ENCODE measurements around the gene SOX18. TPM values are rescaled to one million over a fixed set of nuclear protein-coding genes. Genes with fewer than 3 reads are reported as not detected.

SOX18 gene
- total and polyA plus RNA-seq, 2 of the 13 experiments (the other 11 are each of a cell fraction or from before 2014, with no cell fraction given), result 1.6 to 1.9 TPM

GRCh38 chr20:64055893-64056638 lies 6.6 kb upstream of the SOX18 start (continued):
- TF ChIP-seq ZFYVE20 (CRISPR knock-in tag; IDR thresholded peaks at IDR 0.05; ENCODE audit: borderline replicate concordance, low read depth) (no peak), EHMT2 (IDR thresholded peaks at IDR 0.05; ENCODE audit: borderline replicate concordance, low read depth, low read length) (no peak), ZNF547 (CRISPR knock-in tag; IDR thresholded peaks at IDR 0.05) (peak; percentile 46; the same call in 1 of the 2 replicates), MLXIP (CRISPR knock-in tag; IDR thresholded peaks at IDR 0.05; ENCODE audit: borderline replicate concordance) (peak; percentile 80), ZNF280D (CRISPR knock-in tag; IDR thresholded peaks at IDR 0.05) (0 out of 2 replicates have a peak, but pooled peaks have one; percentile 5), THAP7 (CRISPR knock-in tag; IDR thresholded peaks at IDR 0.05) (no peak), ZNF468 (CRISPR knock-in tag; IDR thresholded peaks at IDR 0.05) (peak; percentile 94; the same call in 1 of the 2 replicates), PAX8 (CRISPR knock-in tag; IDR thresholded peaks at IDR 0.05; ENCODE audit: borderline replicate concordance) (no peak), ZNF879 (CRISPR knock-in tag; IDR thresholded peaks at IDR 0.05) (no peak; the same call in none of the 2 replicates), SALL2 (CRISPR knock-in tag; IDR thresholded peaks at IDR 0.05) (peak; percentile 21; the same call in 1 of the 2 replicates), CSRNP2 (CRISPR knock-in tag; conservative IDR thresholded peaks at IDR 0.05; ENCODE audit: low read depth) (no peak), RAD21 (CRISPR knock-in tag; IDR thresholded peaks at IDR 0.05) (no peak; the same call in 1 of the 2 replicates), ZZZ3 (CRISPR knock-in tag; IDR thresholded peaks at IDR 0.05; ENCODE audit: borderline replicate concordance) (no peak), ZNF512 (CRISPR knock-in tag; IDR thresholded peaks at IDR 0.05) (no peak), SRF (IDR thresholded peaks at IDR 0.05; ENCODE audit: low read depth, low read length) (no peak), CCDC6 (CRISPR knock-in tag; IDR thresholded peaks at IDR 0.05) (0 out of 2 replicates have a peak, but pooled peaks have one; percentile 42)

All from HepG2 (cell line).